MCF 10A (cell line): Measurements from ENCODE around the gene APOLD1. TPM values are rescaled to one million over a fixed set of nuclear protein-coding genes. Genes with fewer than 3 reads are reported as not detected.
A peak's percentile ranks its signal among the peaks of the same experiment; 100 is the strongest.

Source experiments
- BruUV-seq: library from RNA; stranded (reverse); fragments of 400-500 nt; replicated peaks from 2 replicates; lab custom pipeline; 2021; lab: Mats Ljungman, UMichigan
- CTCF ChIA-PET: fragments of 300-600 bp; sonication (Branson Sonifier 250); formaldehyde crosslinking; extraction: SDS; loops from one replicate; lab custom pipeline; 2021; ENCODE audit warnings: antibody characterized with exemption, inconsistent platforms; lab: Yijun Ruan, JAX
- POLR2A ChIA-PET: fragments of 300-600, 350-650 bp; sonication (Branson Sonifier 250); formaldehyde crosslinking; extraction: SDS; loops from one replicate; lab custom pipeline; 2020; ENCODE audit warnings: antibody characterized with exemption, inconsistent platforms; lab: Yijun Ruan, JAX
- DNase-seq: peaks from one replicate; pipeline ENCODE4 v3.0.0-alpha.2; 2018; ENCODE audit not compliant: unreplicated experiment
- H3K27ac Mint-ChIP-seq: one replicate; pipeline ENCODE4 v1.8.0; 2022; ENCODE audit warnings: mild to moderate bottlenecking, low read depth, mixed read lengths; ENCODE audit not compliant: unreplicated experiment
- H3K27me3 Mint-ChIP-seq: one replicate; pipeline ENCODE4 v1.8.0; 2022; ENCODE audit warnings: mixed read lengths; ENCODE audit not compliant: insufficient read depth, unreplicated experiment
- H3K36me3 Mint-ChIP-seq: one replicate; pipeline ENCODE4 v1.8.0; 2022; ENCODE audit warnings: mild to moderate bottlenecking, moderate library complexity, mixed read lengths; ENCODE audit not compliant: insufficient read depth, unreplicated experiment
- H3K4me1 Mint-ChIP-seq: one replicate; pipeline ENCODE4 v1.8.0; 2022; ENCODE audit warnings: mixed read lengths; ENCODE audit not compliant: insufficient read depth, unreplicated experiment
- H3K4me3 Mint-ChIP-seq: one replicate; pipeline ENCODE4 v1.8.0; 2022; ENCODE audit warnings: mild to moderate bottlenecking, moderate library complexity, mixed read lengths; ENCODE audit not compliant: unreplicated experiment
- H3K9me3 Mint-ChIP-seq: one replicate; pipeline ENCODE4 v1.8.0; 2022; ENCODE audit warnings: mixed read lengths; ENCODE audit not compliant: unreplicated experiment
- intact Hi-C: fragments of 100-400 bp; cut with micrococcal nuclease; formaldehyde crosslinking; loops from 2 replicates; pipeline ENCODE4 v1.14.1; 2022
- total RNA-seq: library from RNA; stranded (reverse); gene quantifications from 2 replicates; pipeline ENCODE4 v1.2.3, GENCODE V29; 2022
- TF ChIP-seq, protein P1 (sequence below): fragments of 200-600 bp; IDR thresholded peaks from one replicate; pipeline ENCODE4 v1.8.0; 2022; ENCODE audit warnings: antibody characterized with exemption, mild to moderate bottlenecking; ENCODE audit not compliant: unreplicated experiment

Gene APOLD1
- total RNA-seq, 1 experiment from 2014 or later, result 8.0 TPM

DNA sequence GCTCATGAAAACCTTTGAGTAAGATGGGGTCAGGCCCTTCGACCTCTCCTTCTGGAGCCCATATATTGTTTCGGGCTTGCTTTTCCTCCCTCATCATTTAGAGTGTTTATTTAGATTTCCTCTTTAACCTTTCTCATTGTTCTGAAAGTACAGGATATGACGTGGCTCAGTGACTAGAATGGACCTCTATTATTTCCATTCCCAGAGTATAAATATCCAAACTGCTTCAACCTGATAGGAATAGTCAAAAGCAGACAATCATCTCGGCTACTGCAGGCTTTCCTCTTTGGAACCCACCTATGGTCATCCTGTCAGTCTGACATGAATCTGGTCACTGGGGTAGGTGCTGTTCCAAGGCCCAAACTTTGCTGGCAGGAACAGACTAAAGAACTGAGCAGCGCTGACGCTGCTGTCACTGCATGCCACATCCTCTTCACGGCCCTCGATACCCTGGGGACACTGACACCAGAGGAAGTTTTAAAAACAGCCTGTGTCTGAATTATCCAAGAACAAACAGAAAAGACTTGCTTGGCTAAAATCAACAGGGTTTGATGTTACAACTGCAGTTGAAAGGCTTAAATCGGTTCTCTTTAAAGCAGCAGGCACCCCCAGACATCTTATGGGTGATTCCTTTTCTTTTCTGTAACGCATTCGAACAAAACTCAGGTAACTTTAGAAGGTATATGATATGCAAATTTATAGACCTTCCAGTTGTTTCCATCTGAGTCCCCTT is 22.7 kb downstream of the APOLD1 start:
- CTCF ChIA-PET, result interaction anchor here (0.6 to 1.3 kb wide), 4 partner anchors 19 to 92 kb away, joined by 3 to 4 read pairs (median 3); no protein-coding TSS in a partner anchor
- no peaks in the 10 kb centered on the region for H3K27me3 Mint-ChIP-seq
- H3K27ac Mint-ChIP-seq, result peak overlapping the region; percentile 32
- no peak overlapping the region for H3K4me3 Mint-ChIP-seq
- no TSS peak for BruUV-seq
- POLR2A ChIA-PET, result interaction anchor here (0.7 kb wide), 1 partner anchor 27 kb away, joined by 3 read pairs; no protein-coding TSS in a partner anchor
- DNase-seq, result peak; percentile 14
- TF ChIP-seq, protein P1, sequence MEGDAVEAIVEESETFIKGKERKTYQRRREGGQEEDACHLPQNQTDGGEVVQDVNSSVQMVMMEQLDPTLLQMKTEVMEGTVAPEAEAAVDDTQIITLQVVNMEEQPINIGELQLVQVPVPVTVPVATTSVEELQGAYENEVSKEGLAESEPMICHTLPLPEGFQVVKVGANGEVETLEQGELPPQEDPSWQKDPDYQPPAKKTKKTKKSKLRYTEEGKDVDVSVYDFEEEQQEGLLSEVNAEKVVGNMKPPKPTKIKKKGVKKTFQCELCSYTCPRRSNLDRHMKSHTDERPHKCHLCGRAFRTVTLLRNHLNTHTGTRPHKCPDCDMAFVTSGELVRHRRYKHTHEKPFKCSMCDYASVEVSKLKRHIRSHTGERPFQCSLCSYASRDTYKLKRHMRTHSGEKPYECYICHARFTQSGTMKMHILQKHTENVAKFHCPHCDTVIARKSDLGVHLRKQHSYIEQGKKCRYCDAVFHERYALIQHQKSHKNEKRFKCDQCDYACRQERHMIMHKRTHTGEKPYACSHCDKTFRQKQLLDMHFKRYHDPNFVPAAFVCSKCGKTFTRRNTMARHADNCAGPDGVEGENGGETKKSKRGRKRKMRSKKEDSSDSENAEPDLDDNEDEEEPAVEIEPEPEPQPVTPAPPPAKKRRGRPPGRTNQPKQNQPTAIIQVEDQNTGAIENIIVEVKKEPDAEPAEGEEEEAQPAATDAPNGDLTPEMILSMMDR, result no peak
- H3K9me3 Mint-ChIP-seq, result no peaks in the 10 kb centered on the region
- intact Hi-C loops, result no loop called here
- H3K36me3 Mint-ChIP-seq, result peaks cover under 1% of the 10 kb centered on the region
- H3K4me1 Mint-ChIP-seq, result peaks cover 39% of the 10 kb centered on the region

DNA sequence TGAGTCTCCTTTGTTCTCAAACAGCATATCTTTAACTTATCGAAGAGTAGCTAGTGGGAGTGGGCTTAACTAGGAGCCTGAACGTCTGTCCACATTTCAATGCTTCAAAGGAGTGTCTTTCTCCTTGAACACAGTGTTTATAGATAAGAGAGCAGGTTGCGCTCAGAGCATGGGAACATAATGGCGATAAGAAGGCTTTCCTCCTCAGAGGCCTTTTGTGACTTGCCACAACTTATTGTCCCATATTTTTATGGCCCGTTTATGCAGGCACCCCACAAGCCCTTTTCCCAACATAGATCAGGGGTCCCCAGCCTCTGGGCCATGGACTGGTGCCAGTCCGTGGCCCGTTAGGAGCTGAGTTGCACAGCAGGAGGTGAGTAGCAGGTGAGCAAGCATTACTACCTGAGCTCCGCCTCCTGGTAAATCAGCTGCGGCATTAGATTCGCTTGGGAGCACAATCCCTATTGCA is 25.1 kb downstream of the APOLD1 start:
- CTCF ChIA-PET, result interaction anchor here (0.6 to 5.0 kb wide), 3 partner anchors 10 to 105 kb away, joined by 3 to 49 read pairs (median 6); no protein-coding TSS in a partner anchor
- intact Hi-C loops, result no loop called here

DNA sequence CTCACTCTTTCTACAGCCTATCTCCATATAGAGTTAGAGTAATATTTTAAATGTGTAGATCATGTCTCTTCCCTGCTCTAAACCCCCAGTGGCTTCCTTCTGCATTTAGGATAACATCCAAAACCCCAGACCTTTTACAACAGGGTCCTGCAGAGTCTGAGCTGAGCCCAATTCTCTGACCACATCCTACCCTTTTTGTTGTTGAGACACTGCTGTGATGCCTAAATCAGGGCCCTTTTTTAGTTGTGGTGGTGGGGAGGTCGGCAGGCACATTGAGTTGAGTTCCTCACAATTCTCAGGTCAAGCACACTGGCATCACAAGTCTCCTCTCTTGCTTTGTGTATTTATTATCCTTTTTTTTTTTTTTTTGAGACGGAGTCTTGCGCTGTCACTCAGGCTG is 25.9 kb downstream of the APOLD1 start:
- no peak for DNase-seq
- ChIA-PET CTCF (interaction anchor here (0.7 to 5.0 kb wide), 2 partner anchors 11 to 24 kb away, joined by 3 to 49 read pairs; no protein-coding TSS in a partner anchor), POLR2A (interaction anchor here (3.5 to 4.8 kb wide), 2 partner anchors 80 to 89 kb away, joined by 17 to 28 read pairs; partner anchors contain the start of gene GPRC5A)
- TF ChIP-seq, protein P1, result no peak
- Mint-ChIP-seq H3K4me1 (peaks cover 35% of the 10 kb centered on the region), H3K9me3 (no peaks in the 10 kb centered on the region), H3K27me3 (no peaks in the 10 kb centered on the region), H3K36me3 (peaks cover 24% of the 10 kb centered on the region), H3K27ac (no peak overlapping the region), H3K4me3 (no peak overlapping the region)
- no TSS peak for BruUV-seq
- intact Hi-C loops, result no loop called here

More for the DNA sequence above, 25.1 kb downstream of the APOLD1 start:
- TF ChIP-seq, protein P1, result no peak
- Mint-ChIP-seq H3K4me3 (no peak overlapping the region), H3K4me1 (peaks cover 33% of the 10 kb centered on the region), H3K36me3 (peaks cover 16% of the 10 kb centered on the region), H3K27me3 (no peaks in the 10 kb centered on the region), H3K27ac (no peak overlapping the region), H3K9me3 (no peaks in the 10 kb centered on the region)
- POLR2A ChIA-PET, result interaction anchor here (3.5 kb wide), 1 partner anchor 90 kb away, joined by 17 read pairs; no protein-coding TSS in a partner anchor
- no peak for DNase-seq
- no TSS peak for BruUV-seq

DNA sequence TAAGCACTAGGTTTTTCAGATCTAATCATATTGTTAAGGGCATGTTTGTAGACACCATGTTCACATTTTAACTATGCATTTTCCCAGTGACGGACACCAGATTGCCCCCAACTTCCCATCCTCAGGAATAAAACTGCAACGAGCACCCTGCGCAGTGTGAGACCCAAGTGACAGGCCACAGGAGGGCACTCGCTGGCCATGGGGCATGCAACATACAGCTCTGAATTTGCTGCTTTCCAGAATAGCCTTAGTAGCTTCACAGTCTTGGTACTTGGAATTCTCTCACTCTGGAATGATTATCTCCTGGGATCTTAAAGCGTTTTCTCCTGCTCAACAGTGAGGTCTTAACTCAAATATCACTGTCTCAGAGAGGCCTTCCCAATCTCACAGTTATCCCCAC is 26.7 kb downstream of the APOLD1 start:
- BruUV-seq, result no TSS peak
- DNase-seq, result no peak

More for the DNA sequence above, 26.7 kb downstream of the APOLD1 start:
- Mint-ChIP-seq H3K27me3 (no peaks in the 10 kb centered on the region), H3K27ac (no peak overlapping the region), H3K36me3 (peaks cover 26% of the 10 kb centered on the region), H3K4me1 (peaks cover 33% of the 10 kb centered on the region), H3K9me3 (no peaks in the 10 kb centered on the region), H3K4me3 (no peak overlapping the region)
- ChIA-PET POLR2A (interaction anchor here (3.0 to 4.8 kb wide), 5 partner anchors 8 to 88 kb away, joined by 17 to 45 read pairs (median 31); partner anchors contain the start of gene GPRC5A), CTCF (interaction anchor here (0.7 to 5.0 kb wide), 22 partner anchors 9 to 278 kb away, joined by 3 to 49 read pairs (median 5); partner anchors contain the start of gene GPRC5A)
- TF ChIP-seq, protein P1, result no peak
- intact Hi-C loops, result no loop called here
